ENCODE results near the gene MCAT.

The MCAT gene

DNA sequence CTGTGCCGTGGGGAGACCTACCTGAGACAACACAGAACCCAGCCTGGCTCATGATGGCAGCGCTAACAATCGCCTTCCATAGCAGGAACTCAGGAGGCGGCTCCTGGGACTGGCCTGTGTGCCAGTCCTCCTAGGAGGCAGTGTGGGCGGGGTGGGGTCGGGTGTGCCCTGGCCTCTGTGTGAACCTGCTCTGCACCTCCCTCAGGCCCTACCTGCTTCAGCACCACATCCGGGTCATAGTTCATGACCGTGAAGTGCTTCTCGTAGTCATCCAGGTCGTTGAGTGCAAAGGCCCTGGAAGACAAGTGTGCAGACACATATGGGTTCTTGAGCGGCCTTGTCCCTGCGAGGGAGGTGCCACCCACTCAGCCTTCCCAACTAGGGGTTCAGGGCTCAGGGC lies 28.4 kb upstream of the MCAT start:
- DNase-seq: no peak

DNA sequence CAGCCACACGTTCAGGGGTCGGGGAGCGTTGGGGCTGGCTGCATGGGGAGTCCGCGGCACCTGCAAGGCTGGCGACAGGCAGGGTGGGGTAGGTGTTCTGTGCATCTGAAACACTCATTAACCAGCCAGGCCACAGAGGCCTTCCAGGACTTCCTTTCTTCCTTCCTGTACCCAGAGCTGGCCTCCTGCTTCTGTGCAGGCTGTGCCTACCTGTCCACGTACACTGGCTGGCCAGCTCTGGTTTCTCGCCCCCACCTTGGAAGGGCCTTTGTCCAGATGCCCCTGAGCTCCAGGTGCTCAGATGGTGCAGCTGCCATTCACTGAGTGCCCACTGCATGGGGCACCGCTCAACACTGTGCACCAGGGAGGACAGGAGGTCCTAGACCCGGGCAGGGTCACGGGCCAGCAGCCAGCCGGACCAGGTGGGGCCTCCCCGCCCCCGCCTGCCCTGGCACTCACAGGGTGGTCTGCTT lies 27.9 kb upstream of the MCAT start:
- DNase-seq: no peak

DNA sequence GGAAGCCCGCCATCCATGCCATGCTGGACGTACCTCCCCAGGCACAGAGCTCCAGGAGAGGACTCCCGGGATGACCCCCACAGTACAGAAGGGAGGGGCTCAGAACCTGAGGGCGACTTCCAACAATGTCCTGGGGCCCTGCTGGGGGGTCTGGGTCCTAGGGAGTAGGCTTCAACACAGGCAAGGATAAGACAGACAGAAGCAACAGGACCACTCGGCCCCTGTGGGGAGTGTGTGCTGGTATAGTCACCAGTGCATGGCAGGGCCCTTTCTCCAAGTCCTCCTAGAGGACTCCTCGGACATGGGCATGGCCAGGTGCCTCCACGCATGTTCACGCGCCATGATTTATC lies 26.9 kb upstream of the MCAT start:
- DNase-seq: no peak

DNA sequence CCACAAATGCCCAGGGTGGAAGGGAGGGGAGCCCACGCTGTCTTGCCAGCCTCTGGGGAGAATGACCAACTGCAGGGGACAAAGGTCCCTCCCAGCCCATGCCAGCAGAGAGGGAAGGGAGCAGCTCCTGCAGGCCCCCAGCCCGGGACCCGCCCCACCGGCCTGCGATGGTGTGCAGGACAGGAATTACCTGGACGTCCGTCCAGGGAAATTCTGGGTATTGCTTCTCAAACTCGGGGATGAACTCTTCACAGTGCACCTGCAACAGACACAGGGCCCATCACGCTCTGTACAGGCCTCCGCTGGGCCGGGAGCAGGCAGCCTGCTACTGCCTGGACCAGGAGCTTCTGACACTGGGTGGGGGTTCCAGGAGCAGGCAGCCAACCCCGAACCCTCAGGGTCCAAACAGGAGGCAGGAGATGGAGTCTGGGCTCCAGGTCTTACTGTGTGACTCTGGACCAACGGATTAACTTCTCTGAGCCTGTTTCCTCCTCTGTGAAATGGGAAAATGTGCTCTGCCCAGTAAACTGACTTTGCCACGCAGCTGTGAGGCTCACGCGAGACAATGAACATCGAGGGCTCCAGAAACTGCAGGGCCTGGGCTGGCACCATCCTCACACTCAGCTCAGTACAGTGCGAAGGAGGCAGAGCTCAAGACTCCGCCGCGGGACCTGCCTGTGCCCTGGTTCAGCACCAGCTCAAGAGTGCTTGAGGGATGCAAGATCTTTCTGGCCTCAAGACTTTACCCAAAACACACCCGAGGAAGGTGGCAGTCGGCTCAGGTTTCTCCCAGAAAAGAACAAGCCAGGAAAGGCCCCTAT lies 26.3 kb upstream of the MCAT start:
- no peak for DNase-seq

DNA sequence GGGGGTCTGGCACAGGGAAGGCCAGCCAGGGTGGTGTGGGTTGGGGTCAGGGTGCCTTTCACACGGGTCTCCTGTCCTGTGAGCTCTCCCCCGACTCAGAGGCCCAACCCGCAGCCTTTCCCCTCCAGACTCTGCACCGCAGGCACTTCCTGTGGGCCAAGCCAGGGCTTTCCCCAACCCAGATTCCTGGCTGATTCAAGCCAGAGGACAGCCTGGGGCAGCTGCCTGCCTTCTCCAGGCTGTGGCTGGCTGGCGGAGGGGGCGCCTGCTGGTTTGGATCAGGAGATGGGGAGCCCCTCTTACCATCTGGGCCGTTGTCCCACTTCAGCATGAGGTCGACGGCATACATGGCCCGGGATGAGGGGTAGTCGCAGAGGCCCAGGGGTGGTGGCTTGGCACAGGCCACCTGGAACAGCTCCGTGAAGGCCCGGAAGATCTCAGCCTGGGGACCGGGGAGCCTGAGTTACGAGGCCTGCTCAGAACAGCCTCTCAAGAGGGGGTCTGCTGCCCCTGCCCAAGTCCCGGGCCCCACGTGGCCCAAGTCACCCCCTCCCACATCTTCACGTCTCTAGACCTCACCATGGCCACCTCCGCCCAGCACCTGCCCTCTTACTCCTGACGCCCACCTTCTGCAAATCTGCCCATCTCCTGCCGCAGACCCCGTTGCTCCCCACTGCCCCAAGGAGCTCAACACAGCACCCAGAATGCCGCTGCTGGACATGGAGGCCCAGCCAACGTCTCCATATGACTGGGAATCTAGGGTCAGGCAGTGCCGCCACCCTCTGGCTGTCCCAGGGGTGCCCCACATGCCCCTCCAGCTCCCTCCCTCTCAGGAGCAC lies 25.5 kb upstream of the MCAT start:
- no peak for DNase-seq

DNA sequence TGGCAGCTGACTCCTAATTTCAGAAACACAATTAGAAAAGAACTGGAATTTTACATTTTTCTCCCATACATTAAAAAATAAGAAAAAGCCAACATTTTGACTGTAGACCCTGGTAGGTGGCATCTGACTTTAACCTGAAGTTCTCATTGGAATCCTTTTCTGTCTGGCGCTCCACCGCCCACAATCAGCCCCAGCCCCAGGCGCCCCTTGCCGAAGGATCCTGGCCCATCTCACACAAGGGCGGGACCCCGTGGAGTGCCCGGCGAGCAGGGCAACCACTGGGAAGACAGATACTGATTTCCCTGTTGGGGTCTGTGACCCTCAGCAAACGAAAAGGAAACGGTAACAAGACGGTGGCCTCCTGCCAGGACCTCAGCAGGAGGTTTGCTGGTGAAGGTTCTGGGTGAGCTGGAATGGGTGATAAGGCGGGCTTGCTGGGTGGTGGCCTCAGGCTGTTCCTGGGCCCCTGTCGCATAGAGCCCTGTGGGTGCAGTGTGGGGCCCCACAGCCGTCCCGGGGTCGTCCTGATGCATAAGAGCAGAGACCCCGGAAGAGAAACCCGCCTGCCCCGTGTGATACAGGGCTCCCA lies 23.9 kb upstream of the MCAT start:
- DNase-seq: no peak

DNA sequence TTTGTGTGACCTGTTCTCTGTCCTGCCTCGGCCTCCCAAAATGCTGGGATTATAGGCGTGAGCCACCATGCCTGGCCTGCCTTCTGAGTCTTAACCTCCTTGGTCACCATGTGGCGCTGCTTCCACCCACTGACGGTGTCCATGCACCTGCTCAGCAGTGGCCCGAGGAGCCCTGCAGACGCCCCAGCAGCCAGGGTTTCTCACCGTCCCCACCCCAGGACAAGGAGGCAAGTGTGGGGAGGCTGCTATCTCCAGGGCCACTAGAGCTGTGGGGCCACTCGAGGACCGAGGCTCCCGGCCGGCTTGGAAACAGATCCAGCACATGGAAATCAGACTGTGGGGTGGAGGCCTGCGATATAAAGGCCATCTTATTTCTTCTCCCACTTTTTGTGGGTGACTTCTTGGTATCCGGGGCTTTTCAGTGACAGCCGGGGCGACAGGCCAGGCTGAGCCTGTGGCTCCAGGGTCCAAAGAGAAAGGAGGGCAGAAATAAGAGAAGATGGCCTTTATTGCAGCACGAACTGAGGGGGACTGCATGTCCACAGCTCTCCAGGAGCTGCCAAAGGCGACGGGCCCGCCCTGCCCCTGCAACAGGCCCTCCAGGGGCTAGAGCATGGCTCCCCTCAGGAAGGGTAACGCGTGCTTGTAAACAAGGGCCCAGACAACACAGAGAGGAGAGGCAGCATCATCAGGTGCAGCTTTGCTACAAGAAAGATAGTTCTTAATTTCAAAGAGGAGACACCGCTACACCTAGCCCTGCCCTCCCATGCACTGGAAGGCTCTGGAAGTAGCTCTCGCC lies 23.1 kb upstream of the MCAT start:
- no peak for DNase-seq

DNA sequence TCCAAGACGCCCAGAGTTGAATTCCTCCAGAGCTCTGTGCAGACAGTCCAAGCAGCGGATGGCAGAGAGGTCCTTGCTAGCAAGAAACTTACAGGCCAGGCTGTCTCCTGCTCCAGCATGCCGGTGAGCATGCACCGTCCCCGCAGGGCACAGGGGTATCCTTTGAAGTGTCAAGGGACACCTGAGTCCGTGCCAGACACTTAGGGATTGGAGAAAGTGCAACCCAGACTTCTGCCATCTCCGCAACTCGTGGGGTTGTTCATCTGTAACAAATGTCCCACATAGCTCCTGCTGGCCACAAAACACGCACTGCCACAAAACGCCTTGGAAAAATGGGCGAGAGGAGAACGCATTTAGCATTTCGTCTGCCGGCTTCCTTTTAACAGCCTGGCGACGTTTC lies 21.4 kb upstream of the MCAT start:
- DNase-seq: no peak

DNA sequence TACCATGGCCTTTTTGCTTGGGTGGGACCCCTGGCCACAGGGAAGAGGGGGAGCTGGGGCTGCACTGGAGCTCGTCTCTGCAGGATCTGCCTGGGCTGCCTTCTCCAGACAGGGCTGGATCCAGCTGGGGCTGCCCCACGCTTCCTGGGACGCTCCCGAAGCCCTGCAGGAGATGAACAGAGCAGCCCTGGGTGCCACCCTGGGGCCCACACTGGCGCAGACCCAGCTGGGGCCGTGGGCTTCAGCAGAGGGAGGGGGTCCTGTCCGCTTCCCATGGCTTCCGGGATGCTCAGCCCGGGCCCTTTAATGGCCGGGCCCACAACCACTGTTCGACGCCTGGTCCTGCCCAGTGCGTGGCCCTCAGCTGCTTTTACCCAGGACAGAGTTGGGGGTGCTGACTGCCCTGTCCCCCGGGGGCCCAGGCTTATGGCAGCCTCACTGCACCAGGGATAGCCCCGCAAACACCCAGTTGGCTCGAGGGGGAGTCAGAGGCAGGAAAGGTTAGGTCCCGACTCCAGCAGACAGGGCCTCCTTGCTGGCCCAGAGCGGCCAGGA lies 20.1 kb upstream of the MCAT start:
- DNase-seq: no peak

DNA sequence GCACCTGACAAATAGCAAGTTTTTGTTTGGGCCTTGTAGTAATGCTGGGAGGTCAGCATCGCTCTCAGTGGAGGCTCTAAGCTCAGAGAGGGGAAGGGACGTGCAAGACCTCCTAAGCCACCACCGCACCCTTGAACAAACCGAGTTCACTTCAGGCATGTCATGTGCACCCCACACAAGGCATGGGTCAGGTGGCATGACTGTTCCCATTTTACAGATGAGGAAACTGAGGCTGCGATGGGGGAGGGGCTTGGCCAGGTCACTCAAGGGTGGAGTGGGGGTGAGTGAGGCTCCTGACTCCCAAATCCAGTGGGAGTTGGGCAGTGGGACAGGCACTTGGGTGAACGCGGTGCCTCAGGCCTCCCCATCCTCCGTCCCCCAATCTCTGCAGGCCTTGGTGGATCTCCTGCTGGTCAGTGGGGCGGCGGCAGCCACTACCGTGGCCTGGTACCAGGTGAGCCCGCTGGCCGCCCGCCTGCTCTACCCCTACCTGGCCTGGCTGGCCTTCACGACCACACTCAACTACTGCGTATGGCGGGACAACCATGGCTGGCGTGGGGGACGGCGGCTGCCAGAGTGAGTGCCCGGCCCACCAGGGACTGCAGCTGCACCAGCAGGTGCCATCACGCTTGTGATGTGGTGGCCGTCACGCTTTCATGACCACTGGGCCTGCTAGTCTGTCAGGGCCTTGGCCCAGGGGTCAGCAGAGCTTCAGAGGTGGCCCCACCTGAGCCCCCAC lies 19.4 kb upstream of the MCAT start:
- no peak for DNase-seq

DNA sequence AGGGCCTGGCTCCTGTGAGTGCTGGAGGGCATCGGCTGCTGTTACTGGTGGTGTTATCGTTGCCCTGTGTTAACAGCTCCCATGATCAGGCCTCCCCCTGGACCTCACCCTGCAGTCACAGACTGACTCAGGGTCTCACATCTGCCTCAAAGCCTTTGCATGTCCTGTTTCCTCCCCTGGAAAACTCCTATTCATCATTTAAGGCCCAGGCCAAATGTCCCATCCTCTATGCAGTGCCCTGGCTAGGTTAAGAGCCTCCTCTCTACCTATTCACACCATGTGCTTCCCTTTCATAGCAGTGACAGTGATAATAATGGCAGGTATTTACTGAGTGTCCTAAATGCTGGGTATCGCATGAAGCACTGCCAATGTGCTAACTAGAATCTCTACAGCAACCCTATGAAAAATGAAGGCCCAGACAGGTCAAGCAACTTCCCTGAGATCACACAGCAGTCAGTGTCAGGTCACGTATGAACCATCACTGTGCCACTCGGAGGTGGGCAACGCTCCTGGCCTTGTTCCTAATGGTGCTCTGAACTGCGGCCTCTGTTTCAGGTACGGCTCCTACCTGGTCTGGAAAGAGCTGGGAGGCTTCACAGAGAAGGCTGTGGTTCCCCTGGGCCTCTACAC lies 17.4 kb upstream of the MCAT start:
- no peak for DNase-seq

DNA sequence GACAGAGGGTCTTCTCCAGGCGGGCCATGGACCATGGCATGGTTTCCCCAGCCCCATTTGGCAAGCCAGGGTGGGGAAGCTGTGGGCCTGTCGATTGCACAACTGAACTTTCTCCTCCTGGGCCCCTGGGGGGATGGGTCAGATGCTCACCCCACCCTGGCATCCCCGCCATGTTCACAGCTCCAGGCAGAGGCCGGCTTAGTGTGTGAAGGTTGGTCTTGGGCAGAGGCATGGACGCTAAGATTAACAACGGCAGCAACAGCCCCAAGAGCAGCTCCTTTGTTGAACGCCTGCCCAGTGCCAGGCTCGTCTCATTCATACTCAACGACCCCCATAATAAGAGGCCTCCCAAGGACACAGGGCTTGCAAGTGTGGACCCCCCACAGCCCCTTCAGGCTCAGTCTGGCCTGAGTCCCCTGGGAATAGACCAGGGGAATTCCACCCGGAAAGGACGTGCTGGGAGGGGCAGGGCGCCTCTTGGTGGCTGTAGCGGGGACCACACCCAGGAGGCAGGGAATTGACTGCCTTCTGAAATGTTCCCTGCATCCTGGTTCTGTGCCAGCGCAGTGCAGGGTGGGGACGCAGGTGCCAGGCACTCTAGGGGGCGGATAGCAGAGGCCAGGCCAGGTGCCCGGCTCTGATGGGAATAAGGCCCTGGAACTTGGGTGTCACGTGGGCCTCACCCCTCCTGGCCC lies 16.4 kb upstream of the MCAT start:
- DNase-seq: no peak

DNA sequence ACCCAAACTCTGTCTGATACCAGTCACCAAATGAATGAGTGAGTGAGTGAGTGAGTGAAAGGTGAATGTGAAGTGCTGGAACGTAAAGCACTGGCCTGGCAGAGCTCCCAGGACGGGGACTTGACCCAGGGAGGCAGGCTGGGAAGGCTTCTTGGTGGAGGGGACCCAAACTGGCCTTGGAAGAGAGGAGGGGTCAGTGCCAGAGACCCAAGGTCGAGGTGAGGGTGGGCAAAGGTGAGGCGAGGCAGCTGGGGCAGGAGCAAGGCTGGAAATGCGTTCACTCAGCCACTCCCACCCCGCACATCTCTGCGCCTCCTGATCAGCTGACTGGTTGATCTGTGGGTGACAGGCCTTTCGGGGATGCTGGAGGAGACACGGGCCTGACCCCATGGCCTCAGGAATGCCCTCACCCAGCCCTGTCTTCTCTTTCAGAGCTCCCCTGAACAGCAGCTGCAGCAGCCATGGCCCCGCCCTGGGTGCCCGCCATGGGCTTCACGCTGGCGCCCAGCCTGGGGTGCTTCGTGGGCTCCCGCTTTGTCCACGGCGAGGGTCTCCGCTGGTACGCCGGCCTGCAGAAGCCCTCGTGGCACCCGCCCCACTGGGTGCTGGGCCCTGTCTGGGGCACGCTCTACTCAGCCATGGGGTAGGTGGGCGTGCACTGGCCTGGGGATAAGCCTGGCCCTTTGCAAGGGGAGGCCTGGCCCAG lies 15.7 kb upstream of the MCAT start:
- DNase-seq: no peak

DNA sequence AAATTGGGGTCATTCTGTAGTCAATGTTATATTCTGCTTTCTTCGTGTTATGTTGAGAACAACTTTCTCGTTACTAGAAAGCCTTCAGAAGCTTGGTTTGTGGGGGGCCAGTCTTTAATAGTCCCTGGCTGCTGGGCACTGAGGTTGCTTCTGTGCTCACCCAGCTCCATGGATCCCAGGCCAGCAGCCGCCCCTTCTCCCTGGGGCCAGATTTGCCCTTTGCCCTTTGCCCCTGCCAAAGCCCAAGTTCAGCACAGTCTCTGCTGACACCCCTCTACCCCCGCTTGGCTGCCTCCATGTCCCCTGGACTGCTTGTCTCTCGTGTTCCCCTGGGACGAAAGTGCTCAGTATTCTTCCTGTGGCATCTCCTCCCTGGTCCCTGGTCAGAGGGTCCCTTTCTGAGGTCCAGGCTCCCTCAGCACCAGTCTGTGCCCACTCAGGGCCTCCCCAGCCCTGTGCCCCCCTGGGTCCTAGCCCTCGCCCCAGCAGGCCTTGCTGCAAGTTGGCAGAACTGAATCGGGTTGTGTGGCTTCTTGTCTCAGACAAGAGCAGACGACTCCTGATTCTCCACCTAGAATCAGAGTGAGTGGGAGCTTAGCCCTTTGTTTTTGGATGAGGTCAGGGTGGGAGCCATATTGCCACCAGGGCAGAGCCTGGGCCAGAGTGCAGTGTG lies 14.8 kb upstream of the MCAT start:
- no peak for DNase-seq

DNA sequence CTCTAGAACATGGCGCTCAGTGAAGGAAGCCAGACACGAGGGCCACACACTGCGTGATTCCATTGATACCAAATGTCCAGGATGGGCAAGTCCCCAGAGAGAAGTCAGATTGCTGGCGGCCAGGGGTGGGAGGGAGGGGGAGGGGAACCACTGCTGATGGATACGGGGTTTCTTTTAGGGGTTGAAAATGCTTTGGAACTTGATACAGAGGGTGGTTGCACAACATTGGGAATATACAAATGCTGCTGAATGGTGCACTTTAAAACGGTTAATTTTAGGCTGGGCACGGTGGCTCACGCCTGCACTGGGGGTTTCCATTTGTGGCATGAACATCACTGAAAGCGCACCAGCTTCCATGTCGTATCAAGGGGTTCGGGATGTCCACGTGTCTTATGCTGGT lies 13.2 kb upstream of the MCAT start:
- DNase-seq: no peak

DNA sequence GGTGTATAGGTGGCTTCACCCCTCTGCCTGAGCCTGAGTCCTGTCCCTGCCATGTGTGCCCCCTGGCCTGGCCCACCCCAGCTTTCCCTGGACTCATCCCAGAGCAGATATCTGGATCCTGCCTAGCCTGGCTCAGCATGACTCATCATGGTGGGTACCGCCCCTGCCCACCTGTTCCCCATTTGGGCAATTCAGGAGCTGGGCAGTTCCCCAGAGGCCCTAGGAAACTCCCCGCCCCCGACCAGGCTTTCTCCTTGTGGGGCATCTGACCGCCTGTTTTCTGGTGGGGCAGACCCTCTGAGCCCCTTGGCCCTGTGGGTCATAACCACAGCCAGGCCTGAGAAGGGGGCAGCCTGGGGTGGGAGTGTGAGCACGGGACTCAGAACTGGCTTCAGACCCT lies 12.6 kb upstream of the MCAT start:
- no peak for DNase-seq

DNA sequence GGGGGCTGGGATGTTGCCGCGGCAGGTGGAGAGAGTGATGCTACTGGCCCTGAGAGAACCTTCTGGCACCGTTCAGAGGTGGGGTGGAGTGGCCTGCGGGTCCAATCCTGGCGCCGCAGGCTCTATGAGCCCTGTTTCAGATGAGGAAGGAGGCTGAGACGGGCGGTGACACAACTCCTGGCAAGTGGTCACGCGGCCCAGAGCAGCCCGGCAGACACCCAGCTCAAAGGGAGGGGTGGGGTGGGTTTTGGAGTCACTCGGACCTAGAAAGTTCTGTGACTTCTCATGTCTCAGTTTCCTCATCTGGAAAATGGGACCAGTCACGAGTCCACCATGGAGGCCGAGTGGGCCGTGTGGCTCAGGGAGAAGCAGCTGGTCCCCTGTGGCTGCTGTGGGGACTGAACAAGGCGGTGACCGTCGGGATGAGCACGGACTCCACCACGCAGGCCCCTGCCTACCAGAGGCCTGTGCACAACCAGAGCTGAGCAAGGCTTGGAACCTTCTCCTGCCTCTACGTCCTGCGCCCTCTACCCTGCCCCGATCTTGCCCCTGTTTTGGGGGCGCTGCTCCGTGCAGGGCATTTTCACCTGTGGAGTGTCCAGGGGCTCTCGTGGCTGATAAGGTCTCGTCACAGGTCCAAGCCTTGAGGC lies 11.8 kb upstream of the MCAT start:
- no peak for DNase-seq

DNA sequence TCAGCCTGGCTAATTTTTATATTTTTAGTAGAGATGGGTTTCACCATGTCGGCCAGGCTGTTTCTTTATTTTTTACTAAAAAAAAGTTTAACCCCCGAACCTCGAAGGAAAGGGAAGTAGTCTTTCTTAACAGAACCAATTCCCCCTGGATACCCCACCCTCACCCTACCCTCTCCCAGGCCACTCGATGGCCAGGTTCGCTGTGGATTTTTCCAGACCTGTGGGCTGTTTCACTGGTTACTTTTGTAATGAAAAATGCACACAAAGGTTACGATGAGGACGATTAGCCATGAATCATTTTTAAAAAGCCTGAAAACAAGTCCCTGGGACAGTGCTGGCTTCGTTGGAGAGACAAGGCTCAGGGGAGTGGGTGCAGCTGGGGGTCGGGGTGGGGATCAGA lies 10.7 kb upstream of the MCAT start:
- no peak for DNase-seq
